Measurements from ENCODE around the gene TTC21A.
"Not testable (repeated sequence)": the region's sequence is repeated elsewhere in the genome, so short reads cannot be mapped to it uniquely, and the experiment has no call there.

Gene TTC21A

GRCh38 chr3:39166932-39167532 lies 59.6 kb downstream of the TTC21A start:
- no peak overlapping the region for H3K4me3 ChIP-seq (ENCODE audit: low read depth, low read length)
- no peak for DNase-seq
- H3K27me3 ChIP-seq (ENCODE audit: insufficient read depth, low read depth, severe bottlenecking): no peaks in the 10 kb centered on the region
- H3K27ac ChIP-seq: no peak overlapping the region
- no peak for TF ChIP-seq CTCF (IDR thresholded peaks at IDR 0.05; ENCODE audit: low read depth, low read length)
- no peaks in the 10 kb centered on the region for H3K36me3 ChIP-seq
- peaks cover 4% of the 10 kb centered on the region for H3K9me3 ChIP-seq (ENCODE audit: severe bottlenecking)

- Histone ChIP-seq H3K27ac (no peak overlapping the region), H3K9me3 (ENCODE audit: severe bottlenecking) (peaks cover under 1% of the 10 kb centered on the region), H3K36me3 (no peaks in the 10 kb centered on the region), H3K4me3 (ENCODE audit: low read depth, low read length) (no peak overlapping the region), H3K27me3 (ENCODE audit: insufficient read depth, low read depth, severe bottlenecking) (no peaks in the 10 kb centered on the region)
- no peak for TF ChIP-seq CTCF (IDR thresholded peaks at IDR 0.05; ENCODE audit: low read depth, low read length)
- DNase-seq: no peak
Observed at GRCh38 chr3:39168156-39168780, 60.8 kb downstream of the TTC21A start.

- DNase-seq: no peak
- no peak for TF ChIP-seq CTCF (IDR thresholded peaks at IDR 0.05; ENCODE audit: low read depth, low read length)
- H3K4me3 ChIP-seq (ENCODE audit: low read depth, low read length): no peak overlapping the region
- no peak overlapping the region for H3K27ac ChIP-seq
- no peaks in the 10 kb centered on the region for H3K36me3 ChIP-seq
- no peaks in the 10 kb centered on the region for H3K9me3 ChIP-seq (ENCODE audit: severe bottlenecking)
- no peaks in the 10 kb centered on the region for H3K27me3 ChIP-seq (ENCODE audit: insufficient read depth, low read depth, severe bottlenecking)
Observed at GRCh38 chr3:39169712-39170111, 62.2 kb downstream of the TTC21A start.

- no peak for DNase-seq
Observed at GRCh38 chr3:39170461-39170860, 63.0 kb downstream of the TTC21A start.

GRCh38 chr3:39170877-39171276 lies 63.4 kb downstream of the TTC21A start:
- not testable (repeated sequence) for H3K4me3 ChIP-seq (ENCODE audit: low read depth, low read length); DNase-seq; H3K9me3 ChIP-seq (ENCODE audit: severe bottlenecking); H3K27ac ChIP-seq; H3K36me3 ChIP-seq; H3K27me3 ChIP-seq (ENCODE audit: insufficient read depth, low read depth, severe bottlenecking)

More at GRCh38 chr3:39170461-39170860, 63.0 kb downstream of the TTC21A start:
- Histone ChIP-seq H3K9me3 (ENCODE audit: severe bottlenecking) (no peaks in the 10 kb centered on the region), H3K36me3 (no peaks in the 10 kb centered on the region), H3K4me3 (ENCODE audit: low read depth, low read length) (no peak overlapping the region), H3K27me3 (ENCODE audit: insufficient read depth, low read depth, severe bottlenecking) (no peaks in the 10 kb centered on the region), H3K27ac (no peak overlapping the region)
- TF ChIP-seq CTCF (IDR thresholded peaks at IDR 0.05; ENCODE audit: low read depth, low read length): no peak

GRCh38 chr3:39171860-39172259 lies 64.4 kb downstream of the TTC21A start:
- TF ChIP-seq CTCF (IDR thresholded peaks at IDR 0.05; ENCODE audit: low read depth, low read length): no peak
- Histone ChIP-seq H3K36me3 (no peaks in the 10 kb centered on the region), H3K9me3 (ENCODE audit: severe bottlenecking) (no peaks in the 10 kb centered on the region), H3K4me3 (ENCODE audit: low read depth, low read length) (no peak overlapping the region), H3K27ac (no peak overlapping the region), H3K27me3 (ENCODE audit: insufficient read depth, low read depth, severe bottlenecking) (no peaks in the 10 kb centered on the region)
- DNase-seq: no peak

All from WERI-Rb-1 (cell line).